Activated T-cell treated with anti-CD3 and anti-CD28 coated beads for 1 hour (primary cell): ENCODE measurements around the gene EHD2.
"Not testable (repeated sequence)": the region's sequence is repeated elsewhere in the genome, so short reads cannot be mapped to it uniquely, and the experiment has no call there.

ENCODE experiments used
- DNase-seq: peaks from one replicate; pipeline ENCODE4 v3.0.0-alpha.2; 2020; ENCODE audit warnings: low read depth

The EHD2 gene

DNA sequence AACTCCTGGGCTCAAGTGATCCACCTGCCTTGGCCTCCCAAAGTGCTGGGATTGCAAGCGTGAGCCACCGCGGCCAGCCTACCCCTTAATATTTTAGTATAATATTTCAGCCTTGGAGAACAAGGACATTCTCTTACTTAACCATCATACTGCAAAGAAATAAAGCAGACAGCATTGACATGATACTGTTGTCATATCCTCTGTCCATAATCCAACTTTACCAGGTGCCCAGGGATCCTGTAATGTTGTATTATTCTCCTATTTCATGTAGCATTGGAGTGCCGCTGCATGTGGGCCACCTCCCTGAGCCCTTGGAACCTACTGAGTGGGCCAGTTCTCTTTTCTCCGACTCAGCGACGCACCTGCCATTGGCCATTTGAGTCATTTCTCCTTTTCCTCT, 21.4 kb upstream of the EHD2 start:
- DNase-seq = no peak

DNA sequence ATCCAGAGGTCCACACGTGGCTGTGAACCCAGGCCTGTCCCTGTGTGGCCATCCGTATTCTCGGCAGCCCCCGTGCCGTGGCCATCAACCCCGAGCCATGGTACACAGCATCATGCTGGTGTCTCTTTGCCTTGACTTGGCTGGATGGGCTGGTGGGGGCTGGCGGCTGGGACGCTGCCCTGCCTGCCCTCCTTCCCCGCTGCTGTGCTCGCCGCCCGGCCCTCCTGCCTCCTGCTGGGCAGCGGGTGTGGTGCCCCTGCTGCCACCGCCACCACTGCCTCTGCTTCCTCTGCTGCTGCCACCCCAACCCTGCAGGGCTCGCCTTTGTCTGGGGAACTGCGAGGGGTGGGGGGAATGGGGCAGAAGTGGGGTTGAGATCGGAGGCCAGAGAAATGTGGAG, 19.7 kb upstream of the EHD2 start:
- DNase-seq = no peak

DNA sequence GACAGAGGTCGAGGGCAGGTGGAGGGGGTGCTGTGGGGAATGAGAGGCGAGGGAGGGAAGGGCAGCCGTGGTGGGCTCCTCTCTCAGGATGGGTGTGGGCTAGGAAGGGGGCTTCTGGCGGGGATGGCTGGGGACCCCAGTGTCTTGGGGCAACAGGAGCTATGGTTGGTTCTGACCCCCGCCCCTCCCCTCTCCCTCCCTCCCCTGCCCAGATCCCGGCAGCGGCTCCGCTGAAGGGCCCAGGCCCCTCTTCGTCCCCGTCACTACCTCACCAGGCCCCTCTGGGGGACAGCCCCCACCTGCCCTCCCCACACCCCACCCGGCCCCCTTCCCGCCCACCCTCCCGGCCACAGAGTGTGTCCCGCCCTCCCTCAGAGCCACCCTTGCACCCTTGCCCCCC, 19.3 kb upstream of the EHD2 start:
- DNase-seq = no peak

DNA sequence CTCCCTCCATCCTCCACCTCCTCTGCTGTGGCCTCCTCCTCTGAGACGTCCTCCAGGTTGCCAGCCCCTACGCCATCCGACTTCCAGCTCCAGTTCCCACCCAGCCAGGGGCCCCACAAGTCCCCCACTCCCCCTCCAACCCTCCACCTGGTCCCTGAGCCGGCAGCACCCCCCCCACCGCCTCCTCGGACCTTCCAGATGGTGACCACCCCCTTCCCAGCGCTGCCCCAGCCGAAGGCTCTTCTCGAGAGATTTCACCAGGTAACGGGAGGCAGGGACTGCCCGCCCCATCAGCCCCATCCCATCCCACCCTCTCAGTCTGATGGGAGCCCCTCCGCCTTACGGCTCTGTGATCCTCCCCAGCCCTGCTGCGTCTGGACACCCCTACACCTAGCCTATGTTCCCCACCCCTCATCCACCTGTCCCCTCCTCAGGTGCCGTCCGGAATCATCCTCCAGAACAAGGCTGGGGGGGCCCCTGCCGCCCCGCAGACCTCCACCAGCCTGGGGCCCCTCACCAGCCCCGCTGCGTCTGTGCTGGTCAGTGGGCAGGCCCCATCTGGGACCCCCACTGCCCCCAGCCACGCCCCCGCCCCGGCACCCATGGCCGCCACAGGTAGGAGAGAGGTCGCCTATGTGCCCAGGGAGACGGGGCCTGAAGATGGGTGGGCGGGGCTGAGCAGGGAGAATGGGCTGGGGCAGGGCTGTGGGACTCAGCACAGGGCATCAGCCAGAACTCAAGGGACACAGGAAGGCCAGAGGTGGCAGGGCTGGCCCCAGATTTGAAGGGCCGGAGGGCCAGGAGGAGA, 18.6 kb upstream of the EHD2 start:
- no peak for DNase-seq

DNA sequence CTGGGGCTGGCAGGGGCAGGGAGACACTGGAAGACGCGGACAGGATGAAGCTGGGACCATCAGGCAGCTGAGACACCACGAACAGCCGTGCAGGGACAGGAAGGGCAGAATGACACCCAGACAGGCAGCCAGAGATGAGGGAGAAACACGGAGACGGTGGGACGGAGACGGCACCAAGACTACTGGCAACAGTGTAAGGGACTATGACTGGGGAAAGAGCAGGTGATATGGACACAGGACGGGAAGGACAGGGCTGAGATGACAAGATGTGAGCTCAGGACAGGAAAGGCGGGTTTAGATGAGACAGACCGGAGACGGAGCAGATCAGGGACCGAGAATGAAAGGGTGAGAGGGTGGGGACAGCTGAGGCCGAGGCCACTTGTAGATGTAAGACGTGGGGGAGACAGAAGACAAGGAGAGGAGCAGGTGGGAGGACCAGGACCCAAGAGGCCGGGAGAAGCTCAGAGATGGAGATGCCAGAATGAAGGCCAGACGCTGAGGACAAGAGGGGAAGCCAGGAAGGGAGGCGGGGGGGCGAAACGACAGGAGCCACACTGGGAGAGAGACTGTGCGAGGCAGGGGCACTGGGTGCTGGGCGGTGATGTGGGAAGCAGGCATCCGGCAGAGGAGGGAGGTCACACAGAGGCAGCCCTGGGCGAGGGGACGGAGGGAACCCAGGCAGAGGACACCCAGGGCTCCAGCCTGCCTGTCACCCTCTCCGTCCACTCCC, 17.5 kb upstream of the EHD2 start:
- DNase-seq = no peak

DNA sequence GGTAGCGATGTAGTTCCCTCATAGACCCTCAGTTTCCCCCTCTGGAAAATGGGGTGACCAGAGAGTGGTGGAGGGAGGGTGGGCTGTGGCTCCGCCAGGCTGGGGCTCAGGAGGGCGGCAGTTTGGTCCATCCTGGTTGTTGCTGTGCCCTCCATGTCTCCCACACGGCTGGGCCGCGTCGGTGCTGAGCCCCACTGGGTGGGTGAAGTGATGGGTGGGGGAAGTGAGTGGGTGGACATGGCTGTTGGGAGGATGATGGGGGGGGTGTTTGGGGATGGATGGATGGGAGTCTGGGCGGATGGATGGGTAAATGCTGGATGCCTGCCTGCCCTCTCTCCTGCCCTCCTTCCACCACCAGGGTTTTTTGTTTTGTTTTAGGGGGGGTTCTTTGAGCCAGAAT, 16.6 kb upstream of the EHD2 start:
- DNase-seq = no peak

DNA sequence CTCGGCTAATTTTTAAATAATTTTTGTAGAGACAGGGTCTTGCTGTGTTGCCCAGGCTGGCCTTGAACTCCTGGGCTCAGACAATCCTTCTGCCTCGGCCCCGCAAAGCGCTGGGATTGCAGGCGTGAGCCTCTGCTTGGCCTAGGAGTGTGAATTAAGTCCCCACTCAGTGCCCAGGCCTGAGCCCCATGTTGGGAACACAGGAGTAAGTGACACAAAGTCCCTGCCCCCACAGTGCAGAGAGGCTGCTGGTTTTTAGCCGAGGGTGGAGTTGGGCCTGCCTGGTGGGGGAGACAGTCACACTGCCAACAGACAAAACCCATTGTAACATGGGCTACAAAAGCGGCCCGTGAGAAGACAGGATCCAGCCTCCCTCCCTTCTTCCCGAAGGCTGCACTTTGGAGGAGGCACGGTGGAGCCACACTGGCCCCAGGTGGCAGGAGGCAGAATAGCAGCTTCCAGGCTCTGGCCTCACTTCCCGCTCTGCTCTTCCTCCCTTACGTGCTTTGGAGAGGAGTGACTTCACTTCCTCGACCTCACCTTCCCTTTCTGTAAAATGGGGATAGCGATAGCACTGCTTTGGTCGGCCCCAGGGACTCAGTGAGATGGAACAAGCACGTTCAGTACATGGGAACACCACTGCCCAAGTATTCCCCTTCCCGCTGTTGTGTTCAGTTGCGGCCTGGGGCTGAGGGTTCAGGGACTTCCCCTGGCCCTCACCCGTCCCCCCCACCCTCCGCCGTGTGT, 15.2 kb upstream of the EHD2 start:
- DNase-seq = peak; percentile 17

DNA sequence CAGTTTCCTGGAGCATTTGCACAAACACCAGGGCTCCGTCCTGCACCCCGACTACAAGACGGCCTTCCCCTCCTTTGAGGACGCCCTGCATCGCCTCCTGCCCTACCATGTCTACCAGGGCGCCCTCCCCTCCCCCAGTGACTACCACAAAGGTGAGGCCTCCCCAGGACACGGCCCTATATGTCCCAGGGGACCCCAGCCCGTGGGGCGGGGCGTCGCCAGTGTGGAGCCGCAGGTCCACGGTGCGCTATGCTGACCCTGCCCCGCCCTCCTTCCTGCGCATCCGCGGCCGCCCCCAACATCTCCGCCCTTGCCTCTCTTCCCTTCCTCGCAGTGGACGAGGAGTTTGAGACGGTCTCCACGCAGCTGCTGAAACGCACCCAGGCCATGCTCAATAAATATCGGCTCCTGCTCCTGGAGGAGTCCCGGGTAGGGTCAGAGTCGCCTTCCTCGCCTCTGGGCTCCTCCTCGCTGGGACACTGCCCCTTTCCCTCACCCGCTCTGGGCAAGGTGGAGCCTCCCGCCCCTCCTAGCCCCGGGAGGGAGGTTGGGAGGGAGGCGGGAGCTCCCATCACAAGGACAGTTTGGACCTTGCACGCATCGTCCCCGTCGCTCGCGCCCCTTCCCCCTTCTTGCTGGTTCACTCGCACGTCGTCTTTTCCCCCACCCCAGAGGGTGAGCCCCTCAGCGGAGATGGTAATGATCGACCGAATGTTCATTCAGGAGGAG, 14.4 kb upstream of the EHD2 start:
- DNase-seq = no peak

DNA sequence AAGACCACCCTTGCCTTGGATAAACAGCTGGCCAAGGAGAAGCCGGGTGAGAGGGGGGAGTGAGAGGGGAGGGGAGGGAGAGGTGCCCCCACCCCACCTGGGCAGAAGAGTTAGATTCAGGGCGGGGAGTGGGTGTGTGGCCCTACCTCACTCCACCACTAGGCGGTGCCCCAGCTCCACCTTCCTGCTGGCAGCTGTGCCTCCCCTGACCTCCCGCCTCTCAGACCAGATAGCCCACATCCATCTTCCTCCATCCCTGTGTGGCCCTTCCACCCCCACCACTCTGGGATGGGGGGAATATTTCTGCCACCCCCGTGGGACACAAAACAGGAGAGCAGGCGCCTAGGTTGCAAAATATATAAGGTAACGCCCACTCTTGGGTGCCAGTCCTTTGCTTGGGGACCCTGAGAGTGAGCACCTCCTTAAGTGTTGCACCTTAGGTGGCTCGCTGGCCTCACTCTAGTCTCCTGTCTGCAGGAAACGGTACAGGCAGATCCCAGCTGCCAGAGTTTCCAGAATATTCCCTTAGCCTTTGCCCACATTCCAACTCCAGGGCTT, 13.8 kb upstream of the EHD2 start:
- DNase-seq = peak; percentile 25

DNA sequence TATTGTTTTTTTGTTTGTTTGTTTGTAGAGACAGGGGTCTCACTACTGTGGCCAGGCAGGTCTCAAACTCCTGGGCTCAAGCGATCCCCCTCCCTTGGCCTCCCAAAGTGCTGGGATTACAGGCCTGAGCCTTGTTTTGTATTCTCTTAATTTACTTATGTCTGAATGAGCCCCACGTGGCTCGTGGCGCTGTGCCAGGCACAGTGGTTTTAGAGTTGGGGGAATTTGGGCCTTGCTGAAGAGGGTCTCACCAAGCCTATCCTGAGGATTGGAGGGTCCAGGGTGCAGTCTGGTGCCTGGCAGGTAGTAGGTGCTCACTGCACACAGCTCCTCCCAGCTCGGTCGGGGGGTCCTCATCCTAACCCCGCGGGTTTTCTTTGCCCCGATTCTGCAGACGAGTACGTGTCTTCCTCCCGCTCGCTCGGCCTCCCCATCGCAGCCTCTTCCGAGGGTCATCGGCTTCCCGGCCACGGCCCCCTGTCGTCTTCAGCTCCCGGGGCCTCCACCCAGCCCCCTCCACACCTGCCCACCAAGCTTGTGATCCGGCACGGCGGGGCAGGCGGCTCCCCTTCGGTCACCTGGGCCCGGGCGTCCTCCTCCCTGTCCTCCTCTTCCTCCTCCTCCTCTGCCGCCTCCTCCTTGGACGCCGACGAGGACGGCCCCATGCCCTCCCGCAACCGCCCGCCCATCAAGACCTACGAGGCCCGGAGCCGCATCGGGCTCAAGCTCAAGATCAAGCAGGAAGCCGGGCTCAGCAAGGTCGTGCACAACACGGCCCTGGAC, 12.1 kb upstream of the EHD2 start:
- DNase-seq = no peak

DNA sequence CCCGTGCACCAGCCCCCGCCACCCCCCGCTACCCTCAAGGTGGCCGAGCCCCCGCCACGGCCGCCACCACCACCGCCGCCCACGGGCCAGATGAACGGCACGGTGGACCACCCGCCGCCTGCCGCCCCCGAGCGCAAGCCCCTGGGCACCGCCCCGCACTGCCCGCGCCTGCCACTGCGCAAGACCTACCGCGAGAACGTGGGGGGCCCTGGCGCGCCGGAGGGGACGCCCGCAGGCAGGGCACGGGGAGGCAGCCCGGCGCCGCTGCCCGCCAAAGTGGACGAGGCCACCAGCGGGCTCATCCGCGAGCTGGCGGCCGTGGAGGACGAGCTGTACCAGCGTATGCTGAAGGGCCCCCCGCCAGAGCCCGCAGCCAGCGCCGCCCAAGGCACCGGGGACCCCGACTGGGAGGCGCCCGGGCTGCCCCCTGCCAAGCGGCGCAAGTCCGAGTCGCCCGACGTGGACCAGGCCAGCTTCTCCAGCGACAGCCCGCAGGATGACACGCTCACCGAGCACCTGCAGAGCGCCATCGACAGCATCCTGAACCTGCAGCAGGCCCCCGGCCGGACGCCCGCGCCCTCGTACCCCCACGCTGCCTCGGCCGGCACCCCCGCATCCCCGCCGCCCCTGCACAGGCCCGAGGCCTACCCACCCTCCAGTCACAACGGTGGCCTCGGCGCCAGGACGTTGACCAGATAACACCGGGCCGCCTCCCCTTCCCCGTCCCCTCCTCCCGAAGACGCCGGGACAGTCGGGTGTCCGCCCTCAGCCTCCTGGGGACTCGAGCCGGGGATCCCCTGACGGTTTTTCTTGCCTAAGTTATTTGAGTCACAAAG, 11.3 kb upstream of the EHD2 start:
- no peak for DNase-seq

DNA sequence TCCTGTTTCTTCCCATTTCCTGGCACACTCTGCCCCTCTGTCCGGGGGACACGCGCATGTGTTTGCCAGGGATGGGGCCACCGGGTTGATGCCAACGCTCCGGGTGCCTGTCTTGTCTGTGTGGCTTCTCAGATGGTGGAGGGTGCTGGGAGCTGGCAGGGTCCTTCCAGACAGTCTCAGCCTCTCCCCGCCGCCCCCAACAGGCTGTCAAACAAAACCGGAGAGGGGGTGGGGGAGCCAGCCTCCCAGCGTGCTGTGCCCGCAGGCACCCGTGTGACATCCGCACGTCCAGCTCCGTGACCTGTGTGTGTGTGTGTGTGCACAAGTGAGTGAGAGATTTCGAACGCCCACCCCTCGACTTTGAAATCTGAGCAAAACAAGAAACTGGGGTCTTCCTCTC, 10.6 kb upstream of the EHD2 start:
- DNase-seq = no peak

DNA sequence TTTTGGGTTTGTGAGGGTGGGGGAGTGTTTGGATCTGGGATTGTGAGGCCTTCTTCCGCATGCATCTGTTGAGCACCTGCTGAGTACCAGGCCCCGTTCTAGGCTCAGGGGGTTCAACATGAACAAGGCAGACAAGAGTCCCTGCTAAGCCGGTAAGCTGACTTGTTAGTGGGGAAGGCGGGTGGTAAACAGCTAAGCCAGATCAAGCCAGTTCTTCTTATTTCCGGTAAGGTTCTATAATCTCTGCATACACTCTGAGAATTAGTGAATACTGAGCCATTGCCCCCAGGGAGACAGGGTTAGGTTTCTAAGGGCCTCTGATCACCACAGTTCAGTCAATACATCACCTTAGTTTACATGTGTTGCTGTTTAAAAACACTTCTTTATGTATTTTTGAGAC, 9.9 kb upstream of the EHD2 start:
- no peak for DNase-seq

DNA sequence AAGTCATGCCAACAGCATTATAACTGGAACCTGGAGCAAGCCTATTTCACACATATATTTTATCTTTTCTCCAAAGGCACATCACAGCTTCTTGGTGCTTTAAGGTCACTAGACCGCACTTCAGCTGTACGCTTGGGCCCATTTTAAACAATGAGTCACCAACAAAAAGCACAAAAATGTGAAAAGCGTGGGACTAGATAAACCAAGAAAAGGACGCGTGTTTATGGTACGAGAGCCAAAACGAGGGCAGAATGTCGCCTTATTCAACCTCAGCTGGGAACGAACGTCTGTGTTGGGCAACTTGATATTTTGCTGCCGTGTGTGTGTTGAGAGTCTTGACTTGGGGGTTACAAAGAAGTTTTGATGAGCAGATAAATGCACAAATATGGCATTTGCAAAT, 9.2 kb upstream of the EHD2 start:
- no peak for DNase-seq

DNA sequence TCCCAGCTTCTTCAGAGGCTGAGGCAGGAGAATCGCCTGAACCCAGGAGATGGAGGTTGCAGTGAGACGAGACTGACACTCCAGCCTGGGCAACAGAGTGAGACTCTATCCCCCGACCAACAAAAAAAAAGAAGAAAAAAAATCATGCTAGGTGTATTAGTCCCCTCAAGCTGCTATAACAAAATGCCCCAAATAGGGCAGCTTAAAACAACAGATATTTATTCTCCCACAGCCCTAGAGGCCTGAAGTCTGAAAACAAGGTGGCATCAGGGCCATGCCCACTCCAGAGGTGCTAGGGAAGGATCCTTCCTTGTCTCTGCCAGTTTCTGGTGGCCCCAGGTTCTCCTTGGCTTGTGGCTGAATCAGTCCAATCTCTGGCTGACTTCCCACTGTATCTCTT, 8.6 kb upstream of the EHD2 start:
- DNase-seq = no peak

DNA sequence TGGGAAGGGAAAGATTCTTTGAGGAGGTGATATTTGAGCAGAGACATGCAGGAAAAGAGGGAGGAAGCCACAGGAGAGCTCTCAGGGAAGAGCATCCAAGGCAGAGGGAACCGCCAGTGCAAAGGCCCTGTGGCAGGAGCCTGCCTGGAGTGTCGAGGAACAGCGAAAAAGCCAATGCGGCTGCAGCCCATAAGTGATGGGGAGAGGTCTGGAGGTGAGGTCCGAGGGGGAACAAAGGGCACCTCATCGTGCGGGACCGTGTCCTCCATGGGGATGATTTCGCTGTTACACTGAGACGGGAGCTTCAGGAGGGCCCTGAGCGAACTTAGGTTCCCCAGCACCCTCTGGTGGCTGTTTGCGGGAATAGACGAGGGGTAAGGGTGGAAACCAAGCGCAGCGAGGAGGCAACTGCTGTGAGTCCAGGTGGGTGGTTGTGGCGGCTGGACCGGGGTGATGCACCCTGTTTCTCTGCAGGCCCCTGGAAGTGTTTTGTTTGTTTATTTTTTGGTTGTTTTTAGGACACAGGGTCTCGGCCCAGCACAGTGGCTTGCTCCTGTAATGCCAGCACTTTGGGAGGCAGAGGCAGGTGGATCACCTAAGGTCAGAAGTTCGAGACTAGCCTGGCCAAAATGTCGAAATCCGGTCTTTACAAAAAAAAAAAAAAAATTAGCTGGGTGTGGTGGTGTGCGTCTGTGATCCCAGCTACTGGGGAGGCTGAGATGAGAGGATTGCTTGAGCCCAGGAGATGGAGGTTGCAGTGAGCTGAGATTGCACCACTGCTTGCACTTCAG, 5.9 kb upstream of the EHD2 start:
- DNase-seq = peak; percentile 64

DNA sequence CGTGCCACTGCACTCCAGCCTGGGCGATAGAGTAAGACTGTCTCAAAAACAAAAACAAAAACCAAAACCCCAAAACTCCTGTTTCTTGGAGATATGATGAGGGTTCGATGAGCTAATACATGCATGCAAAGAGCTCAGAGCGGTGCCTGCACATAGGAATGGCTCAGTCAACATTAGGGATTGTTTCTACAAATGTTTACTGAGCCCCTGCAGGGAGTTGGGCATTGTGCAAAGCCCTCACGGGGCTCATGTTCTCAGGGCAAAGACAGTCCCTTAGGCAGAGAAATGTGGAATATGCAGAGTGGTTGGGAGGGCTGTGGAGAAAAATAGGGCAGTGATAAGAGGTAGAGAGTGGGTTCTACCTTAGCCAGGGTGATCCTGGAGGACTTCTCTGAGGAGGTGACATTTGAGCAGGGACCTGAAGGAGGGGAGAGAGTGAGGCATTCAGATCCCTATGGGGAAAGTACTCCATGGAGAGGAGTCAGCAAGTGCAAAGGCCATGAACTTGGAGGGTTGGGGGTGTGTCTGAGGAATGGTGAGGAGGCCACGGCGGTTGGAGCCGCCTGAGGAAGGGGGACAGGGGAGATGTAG, 1.5 kb upstream of the EHD2 start:
- DNase-seq = no peak

DNA sequence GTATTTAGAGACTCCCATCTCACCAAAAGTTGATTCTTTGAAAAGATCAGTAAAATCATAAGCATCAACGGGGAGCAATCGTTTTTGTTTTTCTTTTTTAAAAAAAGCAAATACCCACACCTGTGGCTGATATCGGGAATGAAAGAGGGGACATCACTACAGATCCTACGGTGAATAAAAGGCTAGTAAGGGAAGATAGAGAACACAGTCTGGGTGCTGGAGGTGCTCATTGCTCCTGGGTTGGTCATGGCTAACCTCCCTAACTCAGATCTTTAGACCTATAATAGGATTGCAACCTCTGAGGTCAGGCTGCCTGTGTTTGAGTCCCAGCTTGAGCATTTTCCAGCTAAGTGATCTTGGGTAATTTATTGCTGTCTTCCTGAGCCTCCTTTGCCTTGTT, 1.1 kb downstream of the EHD2 start:
- DNase-seq = no peak

DNA sequence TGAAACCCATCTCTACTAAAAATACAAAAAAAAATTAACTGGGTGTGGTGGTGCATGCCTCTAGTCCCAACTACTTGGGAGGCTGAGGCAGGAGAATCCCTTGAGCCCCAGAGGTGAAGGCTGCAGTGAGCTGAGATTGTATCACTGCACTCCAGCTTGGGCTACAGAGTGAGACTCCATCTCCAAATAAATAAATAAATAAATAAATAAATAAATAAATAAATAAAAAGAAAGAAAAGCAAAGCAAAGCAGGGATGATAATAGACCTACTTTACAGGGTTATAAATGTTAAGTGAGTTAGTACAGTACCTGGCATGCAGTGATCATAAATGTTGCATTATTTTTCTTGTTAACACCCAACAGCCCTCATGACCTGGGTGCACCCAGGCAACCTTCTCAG, 1.6 kb downstream of the EHD2 start:
- not testable (repeated sequence) for DNase-seq
